Right ventricle myocardium inferior (tissue), 1 donor: Measurements from ENCODE around the gene SS18L1. TPM values are rescaled to one million over a fixed set of nuclear protein-coding genes. Genes with fewer than 3 reads are reported as not detected.

ENCODE experiments used
- ATAC-seq: fragments of 200-7000 bp; cut with Tn5 transposase; one replicate; pipeline ENCODE4 v1.9.1; 2020; ENCODE audit warnings: mild to moderate bottlenecking, moderate library complexity
- DNase-seq: peaks from one replicate; pipeline ENCODE4 v3.0.0; 2021; ENCODE audit errors: missing footprints
- intact Hi-C: fragments of 100-400 bp; cut with DNase I; formaldehyde crosslinking; loops from one replicate; pipeline ENCODE4 v1.11.0; 2022
- total RNA-seq: library from RNA; stranded (reverse); fragmentation: NEBNext Ultra II Directional; extraction: Animal tissue kit (Norgen Biotek cat#: 25700); gene quantifications from one replicate; pipeline ENCODE4 v1.2.1, GENCODE V29; 2021
- donor health status: DM: no; HTN: yes; CAD: no; lungs with severe emphysema.

SS18L1 gene
- total RNA-seq, 1 donor from 2014 or later = 7.8 TPM

- DNase-seq = peak; percentile 40
- ATAC-seq = no peak
- intact Hi-C loops = no loop called here
These were observed 54.2 kb downstream of the SS18L1 start for GRCh38 chr20:62197801-62198200.

DNA sequence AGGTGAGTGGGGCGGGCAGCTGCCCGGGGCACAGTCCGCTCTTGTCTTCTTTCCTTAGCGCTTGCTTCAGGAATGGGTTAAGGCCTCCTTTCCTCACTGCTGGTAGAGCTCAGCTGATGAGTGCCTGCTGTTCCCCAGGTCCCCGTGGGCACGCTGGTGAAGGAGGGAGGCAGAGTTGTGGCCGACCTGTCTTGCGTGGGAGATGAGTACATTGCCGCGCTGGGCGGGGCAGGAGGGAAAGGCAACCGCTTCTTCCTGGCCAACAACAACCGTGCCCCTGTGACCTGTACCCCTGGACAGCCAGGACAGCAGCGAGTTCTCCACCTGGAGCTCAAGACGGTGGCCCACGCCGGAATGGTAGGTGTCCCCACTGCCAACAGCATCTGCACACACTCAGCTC, 54.9 kb downstream of the SS18L1 start:
- DNase-seq (peak; percentile 11), ATAC-seq (no peak)
- intact Hi-C loops = no loop called here

DNA sequence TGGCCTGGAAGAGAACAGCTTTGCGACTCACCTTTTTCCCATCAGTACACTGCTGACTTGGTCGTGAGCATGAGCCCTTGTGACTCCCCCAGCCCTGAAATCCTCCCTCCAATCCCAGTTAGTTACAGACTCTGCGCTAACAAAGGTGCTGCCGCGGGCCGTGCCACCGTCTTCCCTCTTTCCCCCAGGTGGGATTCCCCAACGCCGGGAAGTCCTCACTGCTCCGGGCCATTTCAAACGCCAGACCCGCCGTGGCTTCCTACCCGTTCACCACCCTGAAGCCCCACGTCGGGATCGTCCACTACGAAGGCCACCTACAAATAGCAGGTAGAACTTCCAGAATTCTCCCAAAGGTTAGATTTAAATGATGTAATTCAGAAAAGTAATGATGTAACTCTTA, 55.4 kb downstream of the SS18L1 start:
- ATAC-seq = no peak
- intact Hi-C loops = no loop called here
- DNase-seq = peak; percentile 43

- ATAC-seq (no peak), DNase-seq (peak; percentile 41)
- intact Hi-C loops = no loop called here
These were observed 57.1 kb downstream of the SS18L1 start for GRCh38 chr20:62200491-62201172.

DNA sequence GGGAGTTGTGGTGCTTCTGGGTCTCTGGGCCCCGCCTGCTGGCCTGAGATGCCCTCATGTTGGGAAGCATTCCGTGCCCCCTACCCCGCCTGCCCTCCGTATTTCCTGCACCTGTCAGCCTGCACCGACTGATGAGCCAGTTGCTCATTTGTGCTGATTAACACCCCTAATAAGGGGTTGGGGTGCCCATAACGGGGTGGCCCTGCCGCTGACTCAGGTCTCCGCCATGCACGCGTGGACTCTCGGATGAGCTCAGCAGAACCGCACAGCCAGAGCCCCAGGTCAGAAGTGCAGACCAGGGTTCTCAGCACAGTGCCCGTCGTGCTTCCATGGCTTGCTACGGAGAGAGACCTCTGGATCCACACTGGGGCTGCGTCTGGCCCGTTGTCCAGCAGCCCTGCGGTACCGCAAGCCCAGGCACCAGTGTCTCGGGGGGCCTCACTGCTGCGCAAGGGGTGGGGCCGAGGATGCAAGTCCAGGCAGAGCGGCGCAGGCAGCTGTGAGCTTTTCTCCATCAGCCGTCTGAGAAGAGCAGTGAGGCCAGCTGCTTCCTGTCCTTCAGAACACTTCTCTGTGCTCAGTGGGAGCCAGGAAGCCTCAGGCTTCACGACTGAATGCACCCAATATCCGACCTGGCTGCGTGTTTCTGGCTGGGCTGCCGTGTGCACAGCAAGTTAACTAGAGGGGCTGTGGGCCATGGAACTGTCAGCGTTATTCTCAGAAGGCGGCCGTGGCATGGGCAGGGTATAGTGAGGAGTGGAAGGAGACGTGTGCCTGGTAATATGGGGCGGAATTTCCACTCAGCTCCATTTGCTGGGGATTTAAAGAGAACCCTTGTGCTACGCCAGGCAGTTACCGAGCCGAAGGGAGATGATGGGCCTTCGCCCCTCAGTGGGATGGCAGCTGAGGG, 57.9 kb downstream of the SS18L1 start:
- intact Hi-C loops = no loop called here
- peak; percentile 39 for DNase-seq
- ATAC-seq = no peak

- intact Hi-C loops = no loop called here
- peak; percentile 45 for DNase-seq
- no peak for ATAC-seq
These were observed 58.5 kb downstream of the SS18L1 start for GRCh38 chr20:62202083-62202395.

DNA sequence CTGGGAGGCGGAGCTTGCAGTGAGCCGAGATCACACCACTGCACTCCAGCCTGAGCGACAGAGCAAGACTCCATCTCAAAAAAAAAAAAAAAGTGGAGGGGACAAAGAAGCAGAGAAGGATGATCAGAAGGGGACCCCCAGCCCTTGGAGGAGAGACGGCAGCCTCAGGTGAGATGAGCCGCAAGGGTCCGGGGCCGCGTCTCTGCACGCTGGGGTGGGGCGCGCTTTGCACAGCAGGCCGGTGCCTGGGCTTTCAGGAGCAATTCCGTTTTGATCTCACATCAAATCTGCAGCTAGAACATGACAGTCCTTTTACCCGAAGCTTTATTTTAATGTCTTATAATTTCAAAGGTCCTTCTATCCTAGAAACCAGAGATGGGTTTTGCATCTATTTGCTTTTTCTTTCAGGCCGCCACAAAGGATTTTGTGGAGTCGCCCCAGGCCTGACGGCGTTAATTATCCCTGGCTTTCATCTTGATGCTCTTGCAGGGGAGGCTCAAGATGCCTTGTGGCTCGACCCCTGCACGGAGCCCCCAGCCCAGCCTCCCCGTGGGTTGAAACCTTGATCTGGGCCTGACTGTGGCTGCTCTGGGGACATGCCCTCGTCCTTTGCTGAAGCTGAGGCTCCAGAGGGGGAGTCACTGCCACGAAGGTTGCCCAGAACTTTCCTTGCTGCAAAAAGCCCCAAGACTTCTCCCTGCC, 59.3 kb downstream of the SS18L1 start:
- ATAC-seq (no peak), DNase-seq (peak; percentile 37)
- intact Hi-C loops = no loop called here

- ATAC-seq (no peak), DNase-seq (peak; percentile 41)
- intact Hi-C loops = no loop called here
These were observed 59.9 kb downstream of the SS18L1 start for GRCh38 chr20:62203378-62204030.

DNA sequence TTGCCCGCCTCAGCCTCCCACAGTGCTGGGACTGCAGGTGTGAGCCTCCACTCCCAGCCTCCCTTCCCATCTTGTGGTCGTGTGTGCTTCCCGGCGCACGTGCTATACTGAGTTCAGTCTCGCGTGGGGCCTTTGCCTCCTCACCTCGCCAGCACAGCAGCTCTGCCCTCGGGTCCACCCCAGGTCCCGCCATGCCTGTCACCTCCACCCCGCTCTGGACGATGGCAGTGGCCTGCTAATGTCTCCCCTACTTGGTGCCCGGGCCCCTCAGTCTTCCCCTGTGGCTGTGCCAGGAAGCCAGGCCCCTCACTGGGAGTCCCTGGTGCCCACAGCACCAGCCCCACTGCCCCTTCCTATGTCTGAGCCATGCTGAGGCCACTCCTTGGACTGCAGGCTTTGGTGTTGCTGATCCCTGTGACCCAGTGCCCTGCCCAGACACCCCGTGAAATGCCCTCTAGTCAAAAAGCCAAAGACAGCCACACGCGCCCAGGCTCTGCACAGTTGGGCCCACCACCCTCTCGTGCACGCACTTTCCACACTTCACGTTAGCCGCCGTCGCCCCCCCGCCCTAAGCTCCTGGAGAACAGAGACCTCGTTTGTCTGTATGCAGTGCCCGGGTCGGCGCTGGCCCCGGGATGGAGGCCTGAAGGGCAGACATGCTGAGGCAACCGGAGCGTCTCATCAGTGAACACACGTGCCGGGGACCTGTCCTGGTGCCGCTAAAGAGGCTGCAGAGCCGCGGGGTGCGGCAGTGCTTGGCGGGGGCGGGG, 62.2 kb downstream of the SS18L1 start:
- intact Hi-C loops = no loop called here
- ATAC-seq (no peak), DNase-seq (peak; percentile 60)

GRCh38 chr20:62206388-62206775, 62.8 kb downstream of the SS18L1 start:
- intact Hi-C loops = no loop called here
- no peak for ATAC-seq
- peak; percentile 25 for DNase-seq

- ATAC-seq (no peak), DNase-seq (peak; percentile 17)
- intact Hi-C loops = no loop called here
These were observed 64.7 kb downstream of the SS18L1 start for GRCh38 chr20:62208061-62208794.

DNA sequence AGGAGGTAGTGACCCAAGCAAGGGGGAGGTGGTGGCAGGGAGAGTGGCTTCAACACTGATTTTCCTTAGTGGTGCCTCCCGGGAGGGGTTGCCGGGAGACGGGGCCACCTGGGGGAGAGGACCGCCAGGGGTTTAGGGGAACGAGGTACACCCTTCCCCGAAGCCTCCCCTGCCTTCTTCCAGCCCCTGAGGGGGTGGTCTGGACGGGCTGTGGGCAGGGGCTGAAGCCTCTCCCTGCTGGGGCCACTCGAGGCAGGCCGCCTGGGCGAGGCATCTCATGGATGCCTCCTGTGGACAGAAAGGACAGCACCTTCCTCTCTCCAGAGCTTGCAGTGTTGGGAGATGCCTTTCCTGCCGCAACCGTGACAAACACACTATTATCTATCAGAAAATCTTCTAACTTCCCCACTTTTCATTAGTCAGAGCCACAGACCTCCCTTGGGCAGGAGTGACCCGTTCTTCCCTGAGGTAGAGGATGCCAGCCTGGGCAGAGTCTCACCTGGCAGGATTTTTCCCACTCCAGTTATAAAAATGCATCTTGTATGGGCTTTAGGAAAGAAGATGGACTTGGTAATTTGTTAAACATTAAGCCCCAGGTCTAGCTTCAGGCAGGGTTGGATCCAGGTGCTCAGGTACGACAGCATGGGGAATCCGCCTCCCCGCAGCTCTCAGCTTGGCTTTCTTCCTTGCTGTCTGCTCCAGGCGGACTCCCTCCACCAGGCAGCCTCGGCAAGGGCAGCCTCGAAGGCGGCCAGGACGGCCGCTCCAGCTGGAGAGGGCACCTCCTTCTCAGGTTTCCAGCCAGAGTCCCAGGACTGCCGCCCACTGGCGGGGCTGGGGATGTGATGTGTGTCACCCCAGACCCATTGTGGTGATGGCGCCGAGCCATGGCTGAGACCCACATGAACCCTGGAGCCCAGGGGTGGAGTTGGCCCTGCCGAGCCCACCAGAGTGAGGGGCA, 65.5 kb downstream of the SS18L1 start:
- intact Hi-C loops = no loop called here
- no peak for ATAC-seq
- DNase-seq = peak; percentile 52

- ATAC-seq = no peak
- intact Hi-C loops = no loop called here
- peak; percentile 25 for DNase-seq
These were observed 66.4 kb downstream of the SS18L1 start for GRCh38 chr20:62209850-62210495.

- intact Hi-C loops = no loop called here
- DNase-seq (no peak), ATAC-seq (no peak)
These were observed 66.9 kb downstream of the SS18L1 start for GRCh38 chr20:62210496-62210855.

GRCh38 chr20:62211216-62211615, 67.6 kb downstream of the SS18L1 start:
- ATAC-seq (no peak), DNase-seq (peak; percentile 5)
- intact Hi-C loops = no loop called here

DNA sequence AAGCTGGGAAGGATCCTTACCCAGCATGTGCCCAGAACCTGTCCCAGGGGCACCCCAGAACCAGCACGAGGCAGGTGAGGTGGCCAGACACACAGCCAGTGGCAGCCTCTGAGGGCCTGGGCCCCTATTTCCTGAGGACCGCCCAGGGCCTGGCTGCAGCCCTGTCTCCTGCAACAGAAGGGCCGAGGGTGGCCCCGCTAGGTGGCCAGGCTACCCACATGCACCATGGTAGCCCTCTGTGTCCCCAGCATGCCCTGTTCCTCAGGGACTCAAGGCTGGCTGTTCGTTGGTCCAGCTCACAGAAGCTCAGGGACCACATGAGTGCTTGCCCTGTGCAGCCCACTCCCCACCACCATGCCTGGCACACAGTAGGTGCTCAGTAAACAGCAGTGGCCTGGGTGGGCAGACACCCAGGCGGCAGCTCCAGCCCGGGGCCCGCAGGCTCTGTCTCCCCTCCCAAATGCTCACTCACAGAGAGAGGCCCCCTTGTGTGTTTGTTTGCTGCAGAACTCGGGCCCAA, 68.3 kb downstream of the SS18L1 start:
- peak; percentile 20 for DNase-seq
- intact Hi-C loops = no loop called here
- no peak for ATAC-seq
